Lower leg skin (tissue), 4 donors: ENCODE data around the gene MAS1. TPM values are rescaled to one million over a fixed set of nuclear protein-coding genes. Genes with fewer than 3 reads are reported as not detected.
"Not testable (repeated sequence)": the region's sequence is repeated elsewhere in the genome, so short reads cannot be mapped to it uniquely, and the experiment has no call there.

Source experiments
- DNase-seq, 2 donors: peaks; one replicate each; pipeline ENCODE4 v3.0.0-alpha.2; 2019; ENCODE audit warnings: low spot score in 2 of 2
- H3K4me3 ChIP-seq: fragments of 200-600 bp; sonication (generic); 2 replicates; pipeline ENCODE4 v1.5.1; 2017; ENCODE audit warnings: mild to moderate bottlenecking, low read depth; ENCODE audit not compliant: poor library complexity, severe bottlenecking
- POLR2A ChIP-seq, 2 donors: fragments of 450-650 bp; IDR thresholded peaks; one replicate each; pipeline ENCODE4 v1.6.1; 2016 to 2017; ENCODE audit warnings: antibody characterized with exemption in 2 of 2, mild to moderate bottlenecking in 1 of 2, moderate library complexity in 1 of 2
- WGBS, 2 donors: methylation state at CpG; one replicate each; pipeline ENCODE4 v1.1.5; 2018; 5-methylcytosine and 5-hydroxymethylcytosine counted together
- intact Hi-C: fragments of 100-400 bp; cut with DNase I; formaldehyde crosslinking; loops from one replicate; pipeline ENCODE4 v1.15.0; 2023; ENCODE audit warnings: low total_unique reads
- total RNA-seq, 4 donors: library from RNA; depleted of rRNA; stranded (reverse); fragments of >200 nt; gene quantifications; one replicate each; pipeline ENCODE4 v1.1.0, GENCODE V29; 2016
- TF ChIP-seq, protein P1 (sequence below), 3 donors: fragments of 450-650 bp; IDR thresholded peaks; one replicate each; pipeline ENCODE4 v1.5.1; 2016; ENCODE audit warnings: antibody characterized with exemption in 3 of 3, mild to moderate bottlenecking in 3 of 3, moderate library complexity in 2 of 3

Gene MAS1
- total RNA-seq, 4 donors from 2014 or later = 0.05 TPM; not detected in 3

DNA sequence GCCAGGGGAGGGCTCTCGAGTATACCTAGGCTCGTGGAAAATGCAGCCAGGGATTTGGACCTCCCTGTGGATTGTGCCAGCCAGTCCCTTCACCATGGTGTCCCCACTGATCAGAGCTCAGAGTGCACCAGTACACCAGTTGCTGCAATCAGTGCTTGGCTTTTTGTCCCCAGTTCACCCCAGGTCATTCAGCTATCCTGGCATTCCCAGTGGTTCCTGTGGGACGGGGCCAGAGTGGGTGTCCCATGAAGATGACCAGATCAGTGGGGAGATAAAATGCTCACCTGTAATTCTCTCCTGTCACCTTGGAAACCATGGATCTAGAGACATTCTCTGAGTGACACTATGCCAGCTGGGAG is 23.8 kb downstream of the MAS1 start:
- intact Hi-C loops = no loop called here
- DNase-seq = peak in 1 of 2 donors; percentile 73
- TF ChIP-seq, protein P1, sequence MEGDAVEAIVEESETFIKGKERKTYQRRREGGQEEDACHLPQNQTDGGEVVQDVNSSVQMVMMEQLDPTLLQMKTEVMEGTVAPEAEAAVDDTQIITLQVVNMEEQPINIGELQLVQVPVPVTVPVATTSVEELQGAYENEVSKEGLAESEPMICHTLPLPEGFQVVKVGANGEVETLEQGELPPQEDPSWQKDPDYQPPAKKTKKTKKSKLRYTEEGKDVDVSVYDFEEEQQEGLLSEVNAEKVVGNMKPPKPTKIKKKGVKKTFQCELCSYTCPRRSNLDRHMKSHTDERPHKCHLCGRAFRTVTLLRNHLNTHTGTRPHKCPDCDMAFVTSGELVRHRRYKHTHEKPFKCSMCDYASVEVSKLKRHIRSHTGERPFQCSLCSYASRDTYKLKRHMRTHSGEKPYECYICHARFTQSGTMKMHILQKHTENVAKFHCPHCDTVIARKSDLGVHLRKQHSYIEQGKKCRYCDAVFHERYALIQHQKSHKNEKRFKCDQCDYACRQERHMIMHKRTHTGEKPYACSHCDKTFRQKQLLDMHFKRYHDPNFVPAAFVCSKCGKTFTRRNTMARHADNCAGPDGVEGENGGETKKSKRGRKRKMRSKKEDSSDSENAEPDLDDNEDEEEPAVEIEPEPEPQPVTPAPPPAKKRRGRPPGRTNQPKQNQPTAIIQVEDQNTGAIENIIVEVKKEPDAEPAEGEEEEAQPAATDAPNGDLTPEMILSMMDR (IDR thresholded peaks at IDR 0.05) = no peak
- no peak for TF ChIP-seq POLR2A (IDR thresholded peaks at IDR 0.05)
- H3K4me3 ChIP-seq = no peak overlapping the region
- WGBS, 2 donors = 87 to 96% methylated on average over 3 of the region's 3 CpGs

DNA sequence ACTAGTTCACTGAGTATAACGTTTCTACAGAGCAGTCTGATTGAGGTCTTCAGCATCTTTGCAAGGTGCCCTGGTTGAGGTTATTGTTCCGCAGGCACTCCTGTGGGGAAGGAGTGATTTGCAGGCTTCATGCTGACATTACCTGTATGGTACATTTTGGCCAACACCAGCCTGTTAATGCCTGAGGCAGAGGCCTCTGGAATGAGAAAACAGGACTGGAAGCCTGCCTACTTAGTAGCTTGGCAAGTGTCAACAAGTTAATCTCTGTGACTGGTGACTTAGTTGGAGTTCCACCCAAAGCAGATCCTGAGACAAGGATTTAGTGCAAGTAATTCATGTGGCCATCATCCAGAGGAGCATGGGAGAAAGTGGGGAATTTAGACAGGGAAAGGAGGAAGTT is 24.6 kb downstream of the MAS1 start:
- DNase-seq = peak; percentile 41 to 50
- TF ChIP-seq POLR2A (IDR thresholded peaks at IDR 0.05) = no peak
- TF ChIP-seq, protein P1 (IDR thresholded peaks at IDR 0.05) = no peak
- intact Hi-C loops = no loop called here
- H3K4me3 ChIP-seq = no peak overlapping the region
- 40 to 66% methylated on average over 2 of the region's 2 CpGs for WGBS, 2 donors

DNA sequence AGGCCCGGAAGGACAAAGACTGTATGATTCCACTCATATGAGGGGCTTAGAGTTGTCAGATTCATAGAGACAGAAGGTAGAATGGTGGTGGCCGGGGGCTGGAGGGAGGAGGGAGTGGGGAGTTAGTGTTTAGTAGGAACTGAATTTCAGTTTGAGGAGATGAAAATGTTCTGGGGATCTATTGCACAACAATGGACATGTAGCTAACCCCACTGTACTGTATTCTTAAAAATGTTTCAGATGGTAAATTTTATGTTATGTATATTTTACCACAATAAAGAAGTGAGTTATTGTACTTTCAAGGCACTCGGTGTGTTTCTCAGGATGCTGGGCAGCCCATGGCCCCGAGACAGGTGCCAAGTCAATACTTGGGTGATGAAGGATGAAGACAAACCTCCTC is 25.4 kb downstream of the MAS1 start:
- DNase-seq = peak in 1 of 2 donors; percentile 12
- TF ChIP-seq, protein P1 (IDR thresholded peaks at IDR 0.05) = no peak
- TF ChIP-seq POLR2A (IDR thresholded peaks at IDR 0.05) = no peak
- 90% methylated on average over 4 of the region's 4 CpGs for WGBS, 2 donors
- no peak overlapping the region for H3K4me3 ChIP-seq
- intact Hi-C loops = no loop called here

DNA sequence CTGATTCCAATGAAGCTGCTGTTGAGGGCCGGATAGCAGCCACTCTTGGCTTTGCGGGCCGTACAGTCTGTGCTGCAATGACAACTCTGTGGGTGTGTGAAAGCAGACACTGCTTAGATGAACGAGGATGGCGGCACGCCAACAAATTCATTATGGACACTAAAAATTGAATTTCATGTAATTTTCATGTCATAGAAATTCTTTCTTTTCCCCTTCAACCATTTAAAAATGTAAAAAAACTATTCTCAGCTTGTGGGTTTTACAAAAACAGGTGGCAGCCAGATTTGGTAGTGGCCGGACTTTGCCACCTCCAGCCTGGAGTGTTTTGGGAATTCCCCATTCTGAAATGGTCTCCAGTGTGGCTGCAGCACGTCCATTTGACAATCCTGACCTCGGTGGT is 26.0 kb downstream of the MAS1 start:
- DNase-seq = peak in 1 of 2 donors; percentile 74
- TF ChIP-seq POLR2A (IDR thresholded peaks at IDR 0.05) = no peak
- TF ChIP-seq, protein P1 (IDR thresholded peaks at IDR 0.05) = no peak
- H3K4me3 ChIP-seq = no peak overlapping the region
- WGBS, 2 donors = 61 to 67% methylated on average over 9 of the region's 9 CpGs
- intact Hi-C loops = no loop called here

DNA sequence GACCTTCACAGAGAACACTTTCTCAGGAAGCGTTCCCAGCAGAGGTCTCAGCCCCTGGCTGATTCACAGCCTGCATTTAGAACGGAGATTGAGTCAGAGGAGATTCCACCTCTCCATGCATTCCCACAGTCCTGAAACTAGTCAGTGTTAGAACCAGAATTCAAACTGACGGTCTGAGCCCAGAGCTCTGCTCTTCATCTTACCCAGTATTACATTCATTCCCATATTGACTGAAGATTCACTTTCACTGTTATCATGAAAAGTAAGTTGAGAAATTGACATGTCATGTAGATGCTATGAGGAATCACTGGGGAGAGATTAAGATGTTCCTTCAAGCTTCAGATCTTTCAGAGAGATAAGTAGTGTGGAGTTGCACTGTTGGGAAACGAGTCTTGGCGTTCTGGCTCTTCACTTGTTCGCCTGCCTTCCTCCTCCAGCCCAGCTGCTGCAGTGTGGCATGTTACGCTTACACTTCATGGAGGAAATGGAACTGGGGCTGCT is 28.3 kb downstream of the MAS1 start:
- intact Hi-C loops = no loop called here
- DNase-seq = peak in 1 of 2 donors; percentile 28
- TF ChIP-seq POLR2A (IDR thresholded peaks at IDR 0.05) = no peak
- TF ChIP-seq, protein P1 (IDR thresholded peaks at IDR 0.05) = no peak
- WGBS, 2 donors = 64 to 66% methylated on average over 7 of the region's 7 CpGs
- H3K4me3 ChIP-seq = no peak overlapping the region

DNA sequence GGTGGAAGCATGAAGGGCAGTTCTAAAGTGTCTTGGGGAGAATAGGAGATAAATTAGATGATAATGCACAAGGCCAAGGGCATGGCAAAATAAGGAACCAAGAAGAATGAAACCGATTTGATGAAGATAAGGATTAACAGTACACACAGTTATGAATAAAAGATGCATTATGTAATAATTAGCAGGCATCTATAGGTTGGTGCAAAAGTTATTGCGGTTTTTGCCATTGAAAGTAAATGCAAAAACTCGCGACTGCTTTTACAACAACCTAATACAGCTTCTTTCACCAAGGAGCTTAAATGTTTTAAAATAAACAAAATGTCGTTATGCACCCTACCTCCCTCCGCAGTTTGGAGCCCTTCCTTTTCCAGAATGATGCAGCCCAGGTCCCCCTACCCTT is 29.0 kb downstream of the MAS1 start:
- 84% methylated on average over 6 of the region's 6 CpGs for WGBS, 2 donors
- intact Hi-C loops = no loop called here
- DNase-seq = no peak
- H3K4me3 ChIP-seq = no peak overlapping the region
- TF ChIP-seq, protein P1 (IDR thresholded peaks at IDR 0.05) = no peak
- TF ChIP-seq POLR2A (IDR thresholded peaks at IDR 0.05) = no peak

DNA sequence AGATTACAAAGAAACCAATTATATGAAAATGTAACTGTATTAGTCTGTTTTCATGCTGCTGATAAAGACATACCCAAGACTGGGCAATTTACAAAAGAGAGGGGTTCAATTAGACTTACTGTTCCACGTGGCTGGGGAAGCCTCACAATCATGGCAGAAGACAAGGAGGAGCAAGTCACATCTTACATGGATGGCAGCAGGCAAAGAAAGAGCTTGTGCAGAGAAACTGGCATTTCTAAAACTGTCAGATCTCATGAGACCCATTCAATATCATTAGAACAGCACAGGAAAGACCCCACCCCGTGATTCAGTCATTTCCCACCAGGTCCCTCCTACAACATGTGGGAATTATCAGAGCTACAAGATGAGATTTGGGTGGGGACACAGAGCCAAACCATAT is 33.4 kb downstream of the MAS1 start:
- 59 to 81% methylated on average over 2 of the region's 2 CpGs for WGBS, 2 donors
- intact Hi-C loops, H3K4me3 ChIP-seq: not testable (repeated sequence)

More for the DNA sequence above, 33.4 kb downstream of the MAS1 start:
- DNase-seq = peak in 1 of 2 donors; percentile 13
